Activated CD4-positive, alpha-beta T cell treated with anti-CD3 and anti-CD28 coated beads, Interleukin-10, Interleukin-2, amounts not matched to agents 100 ng/mL and 50 ng/mL, durations not matched to agents 16 hours and 8 hours (primary cell): ENCODE results near the gene TMC1.

ENCODE experiments used
- DNase-seq: peaks from one replicate; pipeline ENCODE4 v3.0.0-alpha.2; 2020

The TMC1 gene

GRCh38 chr9:72618811-72619210 lies 97.4 kb downstream of the TMC1 start:
- DNase-seq = no peak

GRCh38 chr9:72622186-72622585 lies 100.8 kb downstream of the TMC1 start:
- no peak for DNase-seq

- no peak for DNase-seq
Measured at GRCh38 chr9:72623156-72623555, 101.7 kb downstream of the TMC1 start.

DNA sequence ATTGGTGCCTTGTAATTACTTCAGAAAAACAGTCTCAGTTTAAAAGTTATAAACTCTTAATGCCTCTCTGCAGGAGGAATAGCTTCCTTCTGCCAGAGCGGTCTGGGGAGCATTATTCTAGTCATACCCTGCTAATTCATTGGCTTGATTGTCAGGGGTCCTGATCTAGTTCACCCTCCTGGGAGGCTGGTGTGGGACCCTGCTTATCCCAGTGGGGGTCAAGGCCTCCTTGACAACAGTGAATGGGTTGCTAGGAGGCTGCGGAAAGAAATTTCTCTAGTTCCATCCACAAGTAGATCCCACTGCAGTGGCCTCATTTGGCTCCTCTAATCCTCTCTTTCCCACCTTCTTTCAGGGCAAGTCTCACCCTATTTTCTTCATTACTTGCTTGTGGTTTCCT lies 105.7 kb downstream of the TMC1 start:
- no peak for DNase-seq

DNA sequence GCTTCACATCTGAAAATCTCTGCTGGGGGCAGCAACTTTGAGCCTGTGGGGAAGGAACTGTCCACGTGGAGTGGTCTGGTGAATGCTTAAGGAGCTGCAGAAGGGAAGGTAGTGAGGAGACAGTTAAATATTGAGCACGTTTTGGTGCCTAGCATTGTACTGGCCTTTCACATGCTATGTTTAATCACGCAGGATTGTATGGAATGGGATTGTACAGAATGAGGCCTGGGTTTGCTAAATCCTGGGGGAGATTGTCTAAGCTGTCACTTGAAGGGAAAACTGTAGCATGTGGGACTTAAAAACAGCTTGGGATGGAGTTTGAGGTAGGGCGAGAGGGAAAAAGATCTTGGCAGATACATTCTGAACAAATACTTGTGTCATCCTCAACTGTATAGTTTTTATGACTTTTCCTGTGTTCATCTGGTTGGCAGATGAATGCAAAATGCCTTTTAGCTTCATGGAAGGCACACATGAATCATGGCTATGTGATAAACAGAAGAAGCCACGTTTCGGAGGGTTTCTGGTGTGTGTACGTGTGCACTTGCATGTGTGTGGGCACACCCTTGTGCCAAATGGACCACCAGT lies 106.6 kb downstream of the TMC1 start:
- DNase-seq = no peak

GRCh38 chr9:72633966-72634365 lies 112.6 kb downstream of the TMC1 start:
- peak; percentile 51 for DNase-seq

DNA sequence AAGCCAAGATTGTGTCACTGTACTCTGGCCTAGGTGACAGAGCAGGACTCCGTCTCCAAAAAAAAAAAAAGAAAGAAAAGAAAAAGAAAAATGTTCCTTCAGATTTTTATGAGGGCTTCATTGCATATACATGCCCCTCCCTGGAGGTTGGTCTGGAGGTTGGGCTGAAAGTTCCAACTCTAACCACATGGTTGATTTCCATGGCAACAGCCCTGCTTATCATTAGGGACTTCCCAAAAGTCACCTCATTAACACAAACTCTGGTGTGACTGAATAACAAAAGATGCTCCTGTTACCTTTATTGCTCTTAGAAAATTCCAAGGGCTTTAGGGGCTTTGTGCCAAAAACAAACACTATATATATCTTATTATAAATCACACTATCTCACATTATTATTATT lies 113.8 kb downstream of the TMC1 start:
- DNase-seq = peak; percentile 43

DNA sequence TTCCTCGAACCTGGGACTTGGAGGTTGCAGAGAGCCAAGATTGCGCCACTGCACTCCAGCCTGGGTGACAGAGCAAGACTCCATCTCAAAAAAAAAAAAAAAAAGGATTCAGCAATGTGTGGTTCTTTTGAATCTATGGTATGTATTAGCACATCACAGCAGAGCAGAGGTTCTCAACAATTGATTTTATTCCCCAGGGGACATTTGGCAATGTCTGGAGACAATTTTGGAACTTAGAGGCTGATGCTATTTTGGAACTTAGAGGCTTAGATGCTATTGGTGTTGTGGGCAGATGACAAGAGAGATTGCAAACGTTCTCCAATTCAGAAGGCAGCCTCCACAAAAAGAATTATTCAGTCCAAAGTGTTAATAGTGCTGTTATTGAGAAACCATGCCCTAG lies 115.2 kb downstream of the TMC1 start:
- no peak for DNase-seq

GRCh38 chr9:72643651-72644050 lies 122.2 kb downstream of the TMC1 start:
- no peak for DNase-seq

DNA sequence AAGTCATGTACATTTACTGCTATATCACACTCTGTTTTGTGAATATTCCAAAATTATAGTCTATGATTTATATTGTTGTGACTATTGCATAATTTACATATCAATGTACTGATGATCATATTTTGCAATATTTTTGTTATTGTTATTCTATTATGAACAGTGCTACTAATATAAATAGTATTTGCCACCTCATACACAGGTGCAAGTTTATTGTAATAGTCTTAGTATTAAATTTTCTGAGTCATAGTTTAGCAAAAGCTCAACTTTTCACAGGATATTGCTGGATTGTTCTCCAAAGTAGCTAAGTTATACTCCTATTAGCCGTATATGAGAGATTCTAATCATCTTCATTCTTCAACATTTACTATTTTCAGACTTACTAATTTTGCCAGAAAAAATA lies 124.7 kb downstream of the TMC1 start:
- no peak for DNase-seq

- no peak for DNase-seq
Measured at GRCh38 chr9:72648324-72649126, 127.1 kb downstream of the TMC1 start.

DNA sequence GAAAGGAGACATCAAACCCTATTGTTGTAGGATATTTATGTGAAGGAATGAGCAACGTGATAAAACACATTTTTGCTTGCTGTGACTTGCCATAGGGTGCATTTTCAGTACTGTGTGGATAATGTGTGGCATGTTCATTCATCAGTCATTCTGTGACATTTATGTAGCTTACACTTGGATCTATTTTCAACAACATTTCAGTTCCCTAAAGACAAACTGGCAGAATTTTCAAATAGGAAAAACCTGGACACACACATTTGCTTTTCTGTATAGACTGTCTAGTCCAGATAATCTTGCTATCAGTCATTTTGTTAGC lies 127.7 kb downstream of the TMC1 start:
- DNase-seq = no peak

DNA sequence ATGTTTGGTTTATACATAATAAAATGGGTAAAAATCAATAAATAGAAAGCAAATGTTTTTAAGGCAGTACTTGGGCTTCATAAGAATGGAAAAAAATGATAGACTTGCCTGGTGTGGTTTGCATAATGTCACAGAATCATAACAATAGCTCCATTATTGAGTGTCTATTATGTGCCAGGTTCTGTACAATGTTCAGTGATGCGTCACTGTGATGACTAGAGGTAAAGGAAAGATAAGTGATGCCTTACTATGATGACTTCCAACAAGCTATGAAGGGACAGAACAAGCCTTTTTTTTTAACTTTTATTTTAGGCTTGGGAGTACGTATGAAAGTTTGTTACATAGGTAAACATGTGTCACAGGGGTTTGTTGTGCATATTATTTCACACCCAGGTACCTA lies 128.8 kb downstream of the TMC1 start:
- no peak for DNase-seq

- no peak for DNase-seq
Measured at GRCh38 chr9:72656021-72656420, 134.6 kb downstream of the TMC1 start.

DNA sequence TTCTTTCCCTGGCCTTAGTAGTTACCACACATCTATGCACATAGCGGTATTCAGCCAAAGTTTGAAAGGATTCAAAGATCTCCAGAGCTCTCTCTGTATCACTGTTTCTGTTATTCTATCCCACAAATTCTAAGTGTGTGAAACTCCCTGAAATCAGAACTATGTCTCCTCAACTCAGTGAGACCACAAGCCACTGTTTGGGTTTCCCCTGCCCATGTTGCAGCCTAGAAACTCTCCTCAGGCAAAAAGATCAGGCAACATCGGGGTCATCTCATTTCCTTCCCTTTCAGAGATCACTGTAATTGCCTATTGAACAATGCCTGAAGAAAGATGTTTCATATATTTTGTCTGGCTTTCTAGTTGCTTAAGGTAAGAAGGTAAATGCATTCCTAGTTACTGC lies 135.6 kb downstream of the TMC1 start:
- DNase-seq = no peak

DNA sequence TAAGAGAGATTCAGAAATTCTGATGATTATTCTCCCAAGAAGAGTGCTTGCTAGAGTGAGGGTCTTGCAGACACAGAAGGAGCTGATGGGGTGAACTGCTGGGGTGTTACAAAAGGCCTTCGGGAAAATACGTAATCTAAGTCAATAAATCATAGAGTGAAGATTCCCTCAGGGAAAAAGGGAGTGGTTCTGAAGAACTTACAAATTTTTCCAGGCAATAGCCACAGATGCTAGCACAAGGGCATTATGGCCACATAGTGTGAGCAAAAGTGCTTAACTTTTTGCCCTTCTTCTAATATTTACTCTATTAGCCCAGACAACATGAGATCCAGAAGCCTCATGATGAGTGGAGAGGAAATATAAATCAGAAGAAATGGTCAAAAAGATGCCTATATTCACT lies 137.3 kb downstream of the TMC1 start:
- no peak for DNase-seq

DNA sequence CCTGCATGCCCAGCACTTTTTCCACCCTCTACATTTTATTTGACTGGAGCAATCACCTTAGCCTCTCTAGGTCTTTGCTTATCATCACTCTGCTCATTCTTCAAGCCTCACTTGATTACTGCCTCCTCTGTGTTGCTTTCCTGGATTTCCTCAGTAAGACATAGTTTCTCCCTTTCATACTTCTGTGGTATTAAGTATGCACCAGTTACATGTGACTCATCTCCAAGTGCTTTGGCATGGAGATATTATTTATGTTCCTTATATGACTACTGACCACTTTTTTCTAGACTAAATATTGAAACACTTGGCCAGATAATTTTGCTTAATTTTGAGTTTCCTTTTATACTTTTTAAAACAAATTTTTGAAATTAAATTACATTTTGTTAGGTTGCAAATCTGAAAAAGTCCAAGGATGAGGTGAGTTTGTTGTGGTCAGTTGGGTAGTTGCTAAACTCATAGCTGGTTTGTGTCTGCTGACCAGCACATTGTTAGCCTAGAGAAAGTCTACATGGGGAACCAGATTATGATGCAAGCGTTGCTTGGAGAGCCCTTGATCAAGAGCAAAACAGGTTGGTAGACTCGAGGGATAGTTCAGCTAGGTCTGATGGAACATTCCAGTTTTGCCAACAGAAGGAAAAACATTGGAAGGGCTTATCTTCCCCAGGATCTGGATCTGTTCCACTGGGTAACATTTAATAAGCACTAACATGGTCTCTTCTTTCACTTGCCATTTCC lies 140.2 kb downstream of the TMC1 start:
- no peak for DNase-seq

DNA sequence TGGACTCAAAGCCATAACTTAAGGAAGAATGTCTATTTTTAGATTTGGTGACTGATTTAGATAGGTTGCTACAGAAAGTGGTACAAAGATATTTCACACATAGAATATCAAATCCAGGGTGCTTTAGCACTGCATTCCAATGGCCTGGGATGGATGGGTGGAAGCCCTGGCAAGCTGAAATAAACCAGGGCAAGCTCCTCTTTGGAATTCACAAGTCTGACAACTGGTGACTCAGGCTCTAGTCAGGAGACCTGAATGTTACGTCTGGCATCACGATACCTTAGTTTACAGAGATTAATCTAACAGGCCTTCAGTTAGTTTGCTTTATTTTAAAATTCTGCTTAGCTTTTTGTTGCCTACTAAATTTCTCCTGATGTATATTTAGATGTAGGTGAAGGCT lies 144.0 kb downstream of the TMC1 start:
- DNase-seq = no peak

GRCh38 chr9:72667181-72667580 lies 145.8 kb downstream of the TMC1 start:
- no peak for DNase-seq

- DNase-seq = no peak
Measured at GRCh38 chr9:72674961-72675360, 153.6 kb downstream of the TMC1 start.

DNA sequence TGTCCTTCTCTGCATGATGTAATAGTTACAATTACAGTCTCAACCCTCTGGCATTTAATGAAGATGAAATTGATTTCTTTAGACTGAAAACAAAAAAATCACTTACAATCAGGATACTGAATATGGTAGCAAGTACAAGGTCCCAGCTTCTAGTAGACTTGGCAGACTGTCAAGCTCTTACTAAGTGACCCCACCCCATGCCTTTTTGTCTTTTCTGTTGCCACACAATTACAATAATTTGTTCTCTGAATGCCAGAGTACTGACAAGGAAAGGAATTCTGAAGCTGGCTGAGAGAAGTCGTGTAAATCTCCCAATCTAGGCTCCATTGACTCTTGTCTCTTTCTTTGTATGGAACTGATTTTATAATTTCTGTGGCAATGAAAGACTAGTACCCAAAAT lies 154.2 kb downstream of the TMC1 start:
- no peak for DNase-seq

DNA sequence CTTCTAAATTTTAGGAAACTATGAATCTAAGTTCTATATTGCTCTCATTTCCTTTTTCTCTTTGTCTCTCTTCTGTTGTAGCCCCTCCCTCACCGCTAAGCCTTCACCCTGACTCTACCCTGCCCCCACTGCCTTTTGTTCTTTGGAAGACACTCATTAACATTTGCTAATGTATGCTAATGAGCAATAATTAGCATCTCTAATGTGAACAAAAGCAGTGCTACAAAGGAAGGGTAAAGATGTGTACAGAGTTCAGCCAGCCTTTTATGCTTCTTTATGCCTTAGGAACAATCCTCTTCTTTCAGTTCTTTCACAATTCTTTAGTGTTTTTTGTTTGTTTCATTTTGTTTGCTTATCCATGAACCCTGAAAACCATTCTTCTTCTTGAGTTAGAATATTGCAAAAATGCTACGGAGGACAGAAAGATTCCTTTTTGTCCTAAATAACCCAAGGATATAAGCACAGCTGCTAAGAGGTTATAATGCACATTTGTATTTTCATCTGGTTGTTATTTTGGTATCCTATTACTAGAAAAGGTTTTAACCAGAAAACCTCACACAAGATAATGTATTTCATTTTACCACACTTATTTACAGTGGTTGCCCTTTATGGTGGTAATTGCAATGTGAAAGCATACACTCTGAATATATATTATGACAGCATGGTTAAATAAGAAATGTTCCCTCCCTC lies 159.3 kb downstream of the TMC1 start:
- no peak for DNase-seq

DNA sequence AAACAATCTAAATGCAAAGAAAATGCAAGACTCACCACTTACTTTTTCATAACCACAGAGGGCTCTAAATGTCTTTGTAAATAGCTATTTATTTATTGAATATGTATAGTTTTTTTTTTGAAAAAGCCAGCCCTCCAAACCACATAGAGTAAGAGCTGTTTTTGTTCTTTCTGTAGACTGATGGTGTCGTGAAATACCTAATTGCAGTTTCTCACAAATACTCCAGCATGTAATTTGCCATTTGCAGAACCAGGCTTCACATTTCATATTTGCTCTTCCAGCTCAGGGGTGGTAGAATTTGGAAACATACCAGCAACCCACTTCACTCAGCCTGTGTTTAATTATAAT lies 159.8 kb downstream of the TMC1 start:
- DNase-seq = no peak

- DNase-seq = no peak
Measured at GRCh38 chr9:72684615-72685014, 163.2 kb downstream of the TMC1 start.
